Measurements from ENCODE around the gene MAP7D3. TPM values are rescaled to one million over a fixed set of nuclear protein-coding genes. Genes with fewer than 3 reads are reported as not detected.

The MAP7D3 gene
- 10.9 and 15.9 TPM in 2 replicates for total RNA-seq (ENCODE audit: low replicate concordance)

GRCh38 chrX:136251041-136251991, at the start of gene MAP7D3:
Gene MAP7D3 (minus strand): TSS chrX:136251400. CDS start chrX:136251358, 42 bp downstream.

GRCh38 chrX:136300721-136301120, 49.5 kb upstream of the MAP7D3 start, which contains the start of gene ADGRG4:
Gene ADGRG4 (plus strand): TSS chrX:136300963. CDS start chrX:136308778, 7,815 bp downstream.

Other genes with a start within 250 kb of the MAP7D3 start
- gene FHL1, start 103.9 kb downstream of the MAP7D3 start, total RNA-seq (ENCODE audit: low replicate concordance), result 66.1 and 85.3 TPM in 2 replicates
- not detected in 2 replicates for gene ADGRG4, start 49.6 kb upstream of the MAP7D3 start, total RNA-seq (ENCODE audit: low replicate concordance)
- not detected in 2 replicates for gene BRS3, start 236.5 kb upstream of the MAP7D3 start, total RNA-seq (ENCODE audit: low replicate concordance)
- gene HTATSF1, start 246.2 kb upstream of the MAP7D3 start, total RNA-seq (ENCODE audit: low replicate concordance), result 26.8 and 30.1 TPM in 2 replicates